OCI-LY7 (cell line): ENCODE data around the gene DEPP1. TPM values are rescaled to one million over a fixed set of nuclear protein-coding genes. Genes with fewer than 3 reads are reported as not detected.

Experiments
- BruUV-seq: library from RNA; stranded (reverse); fragments of 400-500 nt; replicated peaks from 2 replicates; lab custom pipeline; 2021; lab: Mats Ljungman, UMichigan
- CTCF ChIA-PET: fragments of 300-600 bp; sonication (Branson Sonifier 250); formaldehyde crosslinking; loops from one replicate; lab custom pipeline; 2022; ENCODE audit warnings: antibody characterized with exemption; ENCODE audit not compliant: unreplicated experiment; lab: Charles Lee
- POLR2A ChIA-PET: fragments of 300-600 bp; sonication (Branson Sonifier 250); formaldehyde crosslinking; loops from one replicate; lab custom pipeline; 2022; ENCODE audit warnings: antibody characterized with exemption; lab: Charles Lee
- DNase-seq: peaks from one replicate; pipeline ENCODE4 v3.0.0-alpha.2; 2015; ENCODE audit warnings: low spot score
- H2AFZ ChIP-seq: fragments of 200-600 bp; sonication (generic), shearing (Covaris generic); 2 replicates; pipeline ENCODE4 v1.6.1; 2014; ENCODE audit warnings: mild to moderate bottlenecking, antibody characterized with exemption, low read length, moderate library complexity
- H3K27ac ChIP-seq: fragments of 200-600 bp; sonication (generic); 2 replicates; pipeline ENCODE4 v1.5.1; 2014; ENCODE audit warnings: mixed run types, low read depth, mild to moderate bottlenecking, moderate library complexity, low read length, inconsistent platforms; ENCODE audit not compliant: poor library complexity, severe bottlenecking
- H3K36me3 ChIP-seq: fragments of 200-600 bp; sonication (generic); 2 replicates; pipeline ENCODE4 v1.6.1; 2014; ENCODE audit warnings: mild to moderate bottlenecking, antibody characterized with exemption, low read length, moderate library complexity, mixed read lengths; ENCODE audit not compliant: insufficient read depth
- H3K4me1 ChIP-seq: fragments of 200-600 bp; sonication (generic); 2 replicates; pipeline ENCODE4 v1.5.1; 2014; ENCODE audit warnings: mild to moderate bottlenecking, low read length; ENCODE audit not compliant: insufficient read depth, poor library complexity, severe bottlenecking
- H3K4me2 ChIP-seq: fragments of 200-600 bp; sonication (generic); 2 replicates; pipeline ENCODE4 v1.6.1; 2014; ENCODE audit warnings: mild to moderate bottlenecking, low read length
- H3K4me3 ChIP-seq: fragments of 200-600 bp; sonication (generic); 2 replicates; pipeline ENCODE4 v1.5.1; 2014; ENCODE audit warnings: mild to moderate bottlenecking, low read depth, low read length; ENCODE audit not compliant: poor library complexity, severe bottlenecking
- H3K79me2 ChIP-seq: fragments of 200-600 bp; sonication (generic); 2 replicates; pipeline ENCODE4 v1.6.1; 2016; ENCODE audit warnings: low read depth, mild to moderate bottlenecking, low read length, moderate library complexity, mixed read lengths; ENCODE audit not compliant: insufficient read depth
- H3K9me2 ChIP-seq: fragments of 200-600 bp; sonication (generic); 2 replicates; pipeline ENCODE4 v1.6.1; 2016; ENCODE audit warnings: mild to moderate bottlenecking, low read length, mixed read lengths; ENCODE audit not compliant: insufficient read depth
- H3K9me3 ChIP-seq: fragments of 200-600 bp; sonication (generic); 2 replicates; pipeline ENCODE4 v1.6.1; 2014; ENCODE audit warnings: mild to moderate bottlenecking, mixed run types, low read length, mixed read lengths
- H4K20me1 ChIP-seq: fragments of 200-600 bp; sonication (generic); 2 replicates; pipeline ENCODE4 v1.6.1; 2014; ENCODE audit warnings: mild to moderate bottlenecking, antibody characterized with exemption, low read length, moderate library complexity, mixed read lengths; ENCODE audit not compliant: insufficient read depth
- EZH2phosphoT487 ChIP-seq: fragments of 200-600 bp; sonication (generic); IDR thresholded peaks from 2 replicates; pipeline ENCODE4 v1.6.1; 2018; ENCODE audit warnings: low read depth, borderline replicate concordance, mild to moderate bottlenecking, mixed run types, antibody characterized with exemption, low read length, moderate library complexity, mixed read lengths
- intact Hi-C: fragments of 100-400 bp; cut with micrococcal nuclease; formaldehyde crosslinking; loops from one replicate; pipeline ENCODE4 v1.10.0; 2022; ENCODE audit not compliant: unreplicated experiment
- total RNA-seq, 2 experiments: library from RNA; depleted of rRNA in 1 of 2; stranded (reverse); fragments of >200 nt in 1 of 2; shearing (Covaris generic) in 1 of 2; gene quantifications; 2 replicates each; pipeline ENCODE4 v1.2.3, GENCODE V29; 2014 to 2022
- TF ChIP-seq, protein P1 (sequence below): fragments of 200-600 bp; sonication (generic); conservative IDR thresholded peaks from 2 replicates; pipeline ENCODE4 v1.5.1; 2014; ENCODE audit warnings: mild to moderate bottlenecking, antibody characterized with exemption, low read length, moderate library complexity, mixed read lengths

DEPP1 gene
- total RNA-seq, 2 experiments from 2014 or later: 0.09 TPM; not detected in 1

DNA sequence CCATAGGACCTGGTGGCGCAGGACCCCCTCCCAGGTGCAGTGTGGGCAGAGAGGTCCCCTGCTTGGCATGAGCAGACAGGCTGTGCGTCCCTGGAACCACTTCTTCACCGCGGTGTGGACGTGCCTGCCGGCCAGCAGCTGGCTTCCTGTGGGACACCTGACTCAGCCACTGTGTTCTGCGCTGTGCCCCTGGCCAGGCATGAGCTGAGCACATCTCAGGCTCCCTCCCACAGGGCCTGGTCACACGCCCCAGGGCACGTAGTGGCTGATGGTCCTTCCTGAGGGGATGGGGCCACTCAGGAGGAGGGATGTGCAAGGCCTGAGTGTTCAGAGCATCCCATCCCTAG lies 3.5 kb upstream of the DEPP1 start:
- intact Hi-C loops: no loop called here
- H4K20me1 ChIP-seq: no peaks in the 10 kb centered on the region
- no peaks in the 10 kb centered on the region for H3K9me2 ChIP-seq
- DNase-seq: no peak
- ChIA-PET POLR2A (no interaction called here), CTCF (no interaction called here)
- H3K9me3 ChIP-seq: no peaks in the 10 kb centered on the region
- TF ChIP-seq EZH2phosphoT487: no peak
- TF ChIP-seq, protein P1, sequence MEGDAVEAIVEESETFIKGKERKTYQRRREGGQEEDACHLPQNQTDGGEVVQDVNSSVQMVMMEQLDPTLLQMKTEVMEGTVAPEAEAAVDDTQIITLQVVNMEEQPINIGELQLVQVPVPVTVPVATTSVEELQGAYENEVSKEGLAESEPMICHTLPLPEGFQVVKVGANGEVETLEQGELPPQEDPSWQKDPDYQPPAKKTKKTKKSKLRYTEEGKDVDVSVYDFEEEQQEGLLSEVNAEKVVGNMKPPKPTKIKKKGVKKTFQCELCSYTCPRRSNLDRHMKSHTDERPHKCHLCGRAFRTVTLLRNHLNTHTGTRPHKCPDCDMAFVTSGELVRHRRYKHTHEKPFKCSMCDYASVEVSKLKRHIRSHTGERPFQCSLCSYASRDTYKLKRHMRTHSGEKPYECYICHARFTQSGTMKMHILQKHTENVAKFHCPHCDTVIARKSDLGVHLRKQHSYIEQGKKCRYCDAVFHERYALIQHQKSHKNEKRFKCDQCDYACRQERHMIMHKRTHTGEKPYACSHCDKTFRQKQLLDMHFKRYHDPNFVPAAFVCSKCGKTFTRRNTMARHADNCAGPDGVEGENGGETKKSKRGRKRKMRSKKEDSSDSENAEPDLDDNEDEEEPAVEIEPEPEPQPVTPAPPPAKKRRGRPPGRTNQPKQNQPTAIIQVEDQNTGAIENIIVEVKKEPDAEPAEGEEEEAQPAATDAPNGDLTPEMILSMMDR: no peak
- H3K4me1 ChIP-seq: no peaks in the 10 kb centered on the region
- no peak overlapping the region for H3K4me3 ChIP-seq
- no peak overlapping the region for H3K27ac ChIP-seq
- H2AFZ ChIP-seq: no peak overlapping the region
- H3K36me3 ChIP-seq: no peaks in the 10 kb centered on the region
- no peaks in the 10 kb centered on the region for H3K79me2 ChIP-seq
- BruUV-seq: no TSS peak
- H3K4me2 ChIP-seq: no peak overlapping the region

DNA sequence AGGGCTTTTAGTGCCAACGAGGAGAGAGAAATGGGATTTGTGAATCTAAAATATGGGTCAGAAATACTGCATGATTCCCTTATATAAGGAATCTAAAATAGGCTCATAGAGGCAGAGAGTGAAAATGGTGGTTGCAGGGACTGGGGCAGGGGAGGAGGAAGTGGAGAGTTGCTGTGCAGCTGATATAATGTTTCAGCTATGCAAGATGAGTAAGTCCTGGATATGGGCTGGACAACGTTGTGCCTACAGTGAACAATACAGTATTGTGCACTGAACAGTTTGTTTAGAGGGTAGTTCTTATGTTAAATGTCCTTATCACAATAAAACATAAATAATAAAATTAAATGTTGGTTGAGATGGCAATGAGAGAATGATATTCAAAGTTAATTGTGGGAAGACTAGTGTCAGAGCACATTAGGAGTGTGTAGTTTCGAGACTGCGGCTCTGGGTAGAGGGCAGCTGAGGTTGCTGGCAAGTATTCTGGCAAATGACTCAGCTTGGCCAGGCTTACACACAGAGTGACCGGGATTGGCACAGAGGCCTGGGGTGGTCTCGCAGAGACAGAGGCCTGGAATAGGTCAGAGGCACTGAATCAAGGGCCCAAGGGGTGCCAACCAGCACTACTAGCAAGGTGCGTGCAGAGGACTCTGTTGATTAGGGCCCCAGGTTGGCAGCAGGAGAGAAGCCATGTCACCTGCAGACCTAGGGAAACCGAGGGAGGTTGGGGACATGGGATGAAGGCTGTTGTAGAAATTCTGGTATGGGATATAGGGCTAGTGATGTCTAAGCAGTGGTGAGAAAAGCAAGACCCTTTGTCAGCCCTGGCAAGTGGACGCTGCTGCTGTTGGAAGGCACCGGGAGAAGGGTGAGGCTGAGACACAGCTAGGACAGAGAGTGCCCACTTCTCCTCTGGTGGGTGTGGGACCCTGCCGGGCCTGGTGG lies 2.8 kb upstream of the DEPP1 start:
- Histone ChIP-seq H3K4me2 (no peak overlapping the region), H3K27ac (no peak overlapping the region), H3K79me2 (no peaks in the 10 kb centered on the region), H3K9me3 (no peaks in the 10 kb centered on the region), H3K4me1 (no peaks in the 10 kb centered on the region), H4K20me1 (no peaks in the 10 kb centered on the region), H2AFZ (no peak overlapping the region), H3K4me3 (no peak overlapping the region), H3K9me2 (no peaks in the 10 kb centered on the region), H3K36me3 (no peaks in the 10 kb centered on the region)
- no peak for DNase-seq
- TF ChIP-seq, protein P1: no peak
- no peak for TF ChIP-seq EZH2phosphoT487
- CTCF ChIA-PET: no interaction called here
- POLR2A ChIA-PET: no interaction called here
- intact Hi-C loops: no loop called here
- BruUV-seq: no TSS peak
